Endodermal cell (in vitro differentiated cells): Measurements from ENCODE around the gene SNPH. TPM values are rescaled to one million over a fixed set of nuclear protein-coding genes. Genes with fewer than 3 reads are reported as not detected.
"Not testable (repeated sequence)": the region's sequence is repeated elsewhere in the genome, so short reads cannot be mapped to it uniquely, and the experiment has no call there.

Experiments used
- DNase-seq: peaks from one replicate; pipeline ENCODE4 v3.0.0-alpha.2; 2017
- H3K27ac ChIP-seq: 2 replicates; pipeline ENCODE4 v1.5.1; 2013; ENCODE audit warnings: mild to moderate bottlenecking, low read depth, low read length, moderate library complexity
- H3K27me3 ChIP-seq: 2 replicates; pipeline ENCODE4 v1.6.1; 2013; ENCODE audit warnings: mild to moderate bottlenecking, low read length, moderate library complexity; ENCODE audit not compliant: insufficient read depth, control insufficient read depth, poor library complexity, severe bottlenecking
- H3K36me3 ChIP-seq: 2 replicates; pipeline ENCODE4 v1.7.0; 2013; ENCODE audit warnings: mild to moderate bottlenecking, low read length, moderate library complexity; ENCODE audit not compliant: control insufficient read depth, insufficient read depth
- H3K4me1 ChIP-seq: one replicate; pipeline ENCODE4 v1.7.0; 2013; ENCODE audit warnings: low read length; ENCODE audit not compliant: control insufficient read depth, insufficient read depth
- H3K4me3 ChIP-seq: 2 replicates; pipeline ENCODE4 v1.5.1; 2013; ENCODE audit warnings: mild to moderate bottlenecking, low read length, moderate library complexity
- H3K9ac ChIP-seq: 2 replicates; pipeline ENCODE4 v1.6.1; 2013; ENCODE audit warnings: mild to moderate bottlenecking, low read length, moderate library complexity; ENCODE audit not compliant: poor library complexity, severe bottlenecking; ENCODE audit errors: extremely low read depth
- H3K9me3 ChIP-seq: 2 replicates; pipeline ENCODE4 v1.6.1; 2013; ENCODE audit warnings: mild to moderate bottlenecking, low read length, moderate library complexity; ENCODE audit not compliant: control insufficient read depth
- H3K27ac Mint-ChIP-seq: 2 replicates; pipeline ENCODE4 v1.8.0; 2020; ENCODE audit warnings: mixed read lengths
- H3K27me3 Mint-ChIP-seq: 2 replicates; pipeline ENCODE4 v1.8.0; 2021; ENCODE audit warnings: mild to moderate bottlenecking, mixed read lengths; ENCODE audit not compliant: insufficient read depth
- H3K36me3 Mint-ChIP-seq: 2 replicates; pipeline ENCODE4 v1.8.0; 2020; ENCODE audit warnings: low read depth, mixed read lengths
- H3K4me1 Mint-ChIP-seq: 2 replicates; pipeline ENCODE4 v1.8.0; 2020; ENCODE audit warnings: mixed read lengths
- H3K4me3 Mint-ChIP-seq: 2 replicates; pipeline ENCODE4 v1.8.0; 2020; ENCODE audit warnings: mild to moderate bottlenecking, moderate library complexity, mixed read lengths
- H3K9me3 Mint-ChIP-seq: 2 replicates; pipeline ENCODE4 v1.8.0; 2020; ENCODE audit warnings: mild to moderate bottlenecking, mixed read lengths
- CTCF ChIP-seq: fragments of 200-600 bp; sonication (generic); conservative IDR thresholded peaks from 2 replicates; pipeline ENCODE4 v1.5.0; 2021; ENCODE audit warnings: antibody characterized with exemption, mild to moderate bottlenecking
- WGBS, 2 experiments: methylation state at CpG; one replicate each; pipeline versions ENCODE4 v1.1.5 to v1.1.7; 2013; ENCODE audit warnings: missing lambda C conversion rate in 2 of 2, mixed read lengths in 1 of 2; ENCODE audit not compliant: insufficient coverage in 1 of 2, insufficient read length in 1 of 2; 5-methylcytosine and 5-hydroxymethylcytosine counted together
- total RNA-seq, 2 donors: library from RNA; stranded (reverse); fragmentation: NEBNext Ultra II Directional in 1 of 2; extraction: Animal tissue kit (Norgen Biotek cat#: 25700) in 1 of 2; gene quantifications; 2 replicates in 1 of 2; 3 replicates in 1 of 2; pipeline ENCODE4 v1.2.1, GENCODE V29; 2021

Gene SNPH
- total RNA-seq, 2 donors from 2014 or later = 2.2 to 4.9 TPM

GRCh38 chr20:1245578-1245977, 20.5 kb upstream of the SNPH start:
- H3K36me3 ChIP-seq = no peaks in the 10 kb centered on the region
- no peak for DNase-seq
- H3K27ac ChIP-seq = no peak overlapping the region
- no peaks in the 10 kb centered on the region for H3K4me1 Mint-ChIP-seq
- no peaks in the 10 kb centered on the region for H3K27me3 ChIP-seq
- H3K4me3 ChIP-seq = no peak overlapping the region
- no peaks in the 10 kb centered on the region for H3K4me1 ChIP-seq
- peaks cover 12% of the 10 kb centered on the region for H3K27me3 Mint-ChIP-seq
- H3K9ac ChIP-seq = no peak overlapping the region
- H3K4me3 Mint-ChIP-seq = no peak overlapping the region
- H3K36me3 Mint-ChIP-seq = no peaks in the 10 kb centered on the region
- no peaks in the 10 kb centered on the region for H3K9me3 ChIP-seq
- no peak overlapping the region for H3K27ac Mint-ChIP-seq
- H3K9me3 Mint-ChIP-seq = no peaks in the 10 kb centered on the region
- no peak for TF ChIP-seq CTCF
- 68% methylated on average over 2 of the region's 2 CpGs; no CpG with 5 or more reads in 1 of the 2 experiments for WGBS, 2 experiments

GRCh38 chr20:1247689-1248088, 18.4 kb upstream of the SNPH start:
- Histone ChIP-seq H3K27me3 (no peaks in the 10 kb centered on the region), H3K4me1 (no peaks in the 10 kb centered on the region), H3K9me3 (no peaks in the 10 kb centered on the region), H3K9ac (no peak overlapping the region), H3K27ac (no peak overlapping the region), H3K4me3 (no peak overlapping the region), H3K36me3 (no peaks in the 10 kb centered on the region)
- Mint-ChIP-seq H3K27ac (no peak overlapping the region), H3K9me3 (no peaks in the 10 kb centered on the region), H3K36me3 (no peaks in the 10 kb centered on the region), H3K4me1 (no peaks in the 10 kb centered on the region), H3K27me3 (peaks cover 16% of the 10 kb centered on the region), H3K4me3 (no peak overlapping the region)
- no peak for DNase-seq
- TF ChIP-seq CTCF = no peak

- H3K4me1 Mint-ChIP-seq, H3K4me3 Mint-ChIP-seq, H3K36me3 Mint-ChIP-seq, H3K27ac ChIP-seq, H3K4me3 ChIP-seq, H3K9me3 Mint-ChIP-seq, H3K36me3 ChIP-seq, DNase-seq, H3K9ac ChIP-seq, H3K4me1 ChIP-seq, H3K27ac Mint-ChIP-seq, H3K27me3 ChIP-seq, H3K9me3 ChIP-seq: not testable (repeated sequence)
- WGBS, 2 experiments = 85% methylated on average over 2 of the region's 2 CpGs; no CpG with 5 or more reads in 1 of the 2 experiments
- peaks cover 29% of the 10 kb centered on the region for H3K27me3 Mint-ChIP-seq
Observed at GRCh38 chr20:1250282-1250681, 15.8 kb upstream of the SNPH start.

- H3K36me3 Mint-ChIP-seq = no peaks in the 10 kb centered on the region
- H3K4me3 ChIP-seq = no peak overlapping the region
- no peak for TF ChIP-seq CTCF
- H3K27me3 Mint-ChIP-seq = peaks cover 30% of the 10 kb centered on the region
- no peak overlapping the region for H3K4me3 Mint-ChIP-seq
- no peak overlapping the region for H3K27ac Mint-ChIP-seq
- 68 to 72% methylated on average over 3 of the region's 3 CpGs for WGBS, 2 experiments
- no peaks in the 10 kb centered on the region for H3K4me1 Mint-ChIP-seq
- H3K4me1 ChIP-seq = no peaks in the 10 kb centered on the region
- no peaks in the 10 kb centered on the region for H3K27me3 ChIP-seq
- DNase-seq = no peak
- H3K27ac ChIP-seq = no peak overlapping the region
- no peaks in the 10 kb centered on the region for H3K36me3 ChIP-seq
- peaks cover 8% of the 10 kb centered on the region for H3K9me3 ChIP-seq
- no peaks in the 10 kb centered on the region for H3K9me3 Mint-ChIP-seq
- H3K9ac ChIP-seq = no peak overlapping the region
Observed at GRCh38 chr20:1252416-1252815, 13.7 kb upstream of the SNPH start.
